HG03342 (cell line): Measurements from ENCODE around the gene TTC1.
"Not testable (repeated sequence)": the region's sequence is repeated elsewhere in the genome, so short reads cannot be mapped to it uniquely, and the experiment has no call there.

Experiments used
- ATAC-seq: cut with Tn5 transposase; IDR thresholded peaks from one replicate; pipeline ENCODE4 v1.9.1; 2021; ENCODE audit warnings: mild to moderate bottlenecking, moderate library complexity; ENCODE audit not compliant: unreplicated experiment

Gene TTC1

GRCh38 chr5:159993194-159993593, 15.7 kb upstream of the TTC1 start:
- no peak for ATAC-seq

DNA sequence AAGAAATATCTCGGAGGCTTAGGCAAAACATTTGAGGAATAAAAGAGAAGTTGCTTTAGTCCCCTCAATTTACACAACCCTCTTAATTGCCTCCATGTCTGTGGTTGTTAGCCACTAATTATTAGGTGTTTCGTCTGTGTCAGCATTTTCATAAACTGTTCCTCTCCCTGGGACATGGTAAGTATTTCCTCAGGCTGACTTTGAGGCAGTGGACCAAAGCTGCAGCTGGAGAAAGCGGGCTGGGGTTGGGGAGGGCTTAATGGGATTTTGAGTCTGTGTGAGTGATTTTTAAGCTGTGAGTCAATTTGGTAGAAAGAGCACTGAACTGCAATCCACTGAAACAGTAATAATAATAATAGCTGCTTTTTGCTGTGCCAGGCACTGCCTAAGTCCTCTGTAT, 13.0 kb upstream of the TTC1 start:
- ATAC-seq: no peak

GRCh38 chr5:160001457-160001856, 7.5 kb upstream of the TTC1 start:
- ATAC-seq: no peak

- ATAC-seq: no peak
These were observed 1.4 kb upstream of the TTC1 start for GRCh38 chr5:160007514-160007913.

DNA sequence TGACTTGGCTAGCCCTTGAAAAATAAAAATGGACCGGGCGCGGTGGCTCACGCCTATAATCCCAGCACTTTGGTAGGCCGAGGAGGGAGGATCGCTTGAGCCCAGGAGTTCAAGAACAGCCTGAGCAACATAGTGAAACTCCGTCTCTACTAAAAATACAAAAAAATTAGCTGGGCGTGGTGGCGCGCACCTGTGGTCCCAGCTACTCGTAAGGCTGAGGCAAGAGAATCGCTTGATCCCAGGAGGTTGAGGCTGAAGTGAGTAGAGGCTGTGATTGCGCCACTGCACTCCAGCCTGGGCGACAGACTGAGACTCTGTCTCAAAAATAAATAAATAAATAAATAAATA, 436 bp upstream of the TTC1 start:
- ATAC-seq: not testable (repeated sequence)

GRCh38 chr5:160009591-160009989, 651 bp downstream of the TTC1 start:
- ATAC-seq: peak; percentile 15

GRCh38 chr5:160011471-160011870, 2.5 kb downstream of the TTC1 start:
- ATAC-seq: no peak

GRCh38 chr5:160014197-160014596, 5.3 kb downstream of the TTC1 start:
- not testable (repeated sequence) for ATAC-seq

DNA sequence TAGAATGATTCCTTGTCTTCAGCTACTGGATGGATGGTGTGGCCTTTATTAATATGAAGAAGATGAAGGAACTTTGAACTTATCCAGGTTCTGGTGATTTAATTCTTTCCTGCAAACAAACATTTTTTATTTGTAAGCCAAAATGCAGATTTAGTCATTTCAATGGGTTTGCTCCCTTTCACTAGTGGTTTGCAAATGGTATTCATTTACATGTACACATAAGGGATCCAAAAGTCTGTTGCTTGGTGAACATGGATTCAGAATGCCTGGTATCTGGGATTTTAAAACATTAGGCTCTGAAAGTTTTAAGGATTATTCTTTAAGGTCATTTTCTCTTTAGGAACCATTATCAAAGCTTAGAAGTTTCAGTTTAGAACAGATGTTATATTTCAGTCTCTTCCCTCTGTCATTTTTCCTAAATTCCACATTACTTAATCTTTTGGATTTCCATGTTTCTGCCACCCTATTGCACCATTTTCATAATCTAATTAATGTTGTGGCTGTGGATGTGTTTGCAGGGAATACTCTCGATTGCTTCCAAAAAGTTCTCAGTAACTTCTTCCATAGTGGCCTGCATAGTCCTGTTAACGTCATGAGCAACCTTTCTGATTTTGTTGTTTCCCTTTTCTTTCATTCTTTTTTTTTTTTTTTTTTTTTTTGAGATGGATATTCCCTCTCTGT, 10.1 kb downstream of the TTC1 start:
- ATAC-seq: no peak

- ATAC-seq: no peak
These were observed 11.4 kb downstream of the TTC1 start for GRCh38 chr5:160020266-160020770.

DNA sequence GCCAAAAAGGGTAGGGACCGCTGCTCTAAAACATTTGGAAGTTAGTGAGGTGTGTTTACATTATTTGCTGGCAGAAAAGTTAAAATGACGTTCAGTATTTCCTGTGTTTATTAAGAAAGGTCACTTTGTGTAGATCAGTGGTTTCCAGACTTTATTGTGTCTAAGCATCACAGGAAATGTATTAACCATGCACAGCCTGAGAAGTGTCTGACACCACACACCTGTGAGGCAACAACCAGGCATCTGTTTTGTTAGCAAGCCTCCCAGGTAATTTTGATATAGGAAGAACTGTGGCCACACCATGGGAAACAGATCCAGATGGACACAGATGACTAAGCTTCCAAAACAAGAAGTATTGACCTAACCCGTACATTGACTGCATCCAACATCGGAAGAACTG, 12.0 kb downstream of the TTC1 start:
- no peak for ATAC-seq

DNA sequence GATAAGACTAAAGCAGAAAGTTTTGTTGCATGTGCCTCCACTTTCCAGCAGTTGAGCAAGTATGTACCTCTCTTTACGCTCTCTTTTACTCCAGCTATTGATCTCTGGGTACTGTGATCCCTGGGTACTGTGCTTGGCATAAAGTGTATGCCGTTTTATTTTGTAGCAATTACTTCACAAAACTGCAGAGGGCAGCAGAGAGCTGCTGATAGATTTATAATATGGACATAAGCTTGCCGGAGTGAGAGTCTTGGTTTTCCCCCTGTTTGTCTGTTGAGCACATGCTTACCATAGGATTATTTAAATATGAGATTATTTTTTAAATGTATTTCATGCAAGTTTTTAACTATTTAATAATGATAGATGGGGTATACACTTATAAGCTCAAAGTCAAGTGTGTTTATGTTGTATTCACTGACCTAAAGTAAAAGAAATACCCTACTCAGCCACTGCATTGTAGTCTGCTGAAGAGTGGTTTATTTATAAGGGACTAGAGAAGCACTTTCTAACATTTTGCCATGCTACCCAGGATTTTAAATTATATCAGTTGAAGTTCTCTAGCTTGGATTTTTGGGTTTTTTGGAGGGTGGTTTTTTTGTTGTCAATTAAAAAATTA, 13.0 kb downstream of the TTC1 start:
- peak; percentile 93 for ATAC-seq

- ATAC-seq: no peak
These were observed 14.3 kb downstream of the TTC1 start for GRCh38 chr5:160023007-160023907.

- ATAC-seq: no peak
These were observed 15.1 kb downstream of the TTC1 start for GRCh38 chr5:160023908-160024630.

- no peak for ATAC-seq
These were observed 20.1 kb downstream of the TTC1 start for GRCh38 chr5:160029004-160029403.

DNA sequence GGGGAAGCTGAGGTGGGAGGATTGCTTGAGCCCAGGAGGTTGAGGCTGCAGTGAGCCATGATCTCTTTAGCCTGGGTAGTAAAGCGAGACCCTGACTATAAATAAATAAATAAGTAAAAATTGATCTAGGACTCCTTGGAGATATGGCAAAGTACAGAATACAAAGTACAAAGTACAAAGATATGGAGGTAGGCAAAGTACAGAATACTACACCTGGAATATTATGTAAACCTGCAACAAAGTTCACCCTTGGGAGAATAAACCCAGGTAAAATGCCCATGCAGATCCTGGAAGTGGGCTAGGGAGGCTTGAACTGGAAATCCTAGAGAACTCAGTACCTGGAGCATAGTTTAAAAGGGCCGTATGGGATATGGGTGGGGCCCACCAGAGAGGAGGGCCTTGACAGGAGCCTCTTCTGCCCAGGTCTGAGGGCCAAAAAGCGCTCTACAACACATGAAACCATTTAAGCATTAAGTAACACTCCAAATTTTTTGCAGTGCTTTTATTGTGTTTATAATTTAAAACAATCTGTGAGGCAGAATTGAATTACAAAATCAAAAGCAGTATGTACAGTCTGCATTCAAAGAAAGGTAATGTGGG, 20.7 kb downstream of the TTC1 start:
- ATAC-seq: no peak

DNA sequence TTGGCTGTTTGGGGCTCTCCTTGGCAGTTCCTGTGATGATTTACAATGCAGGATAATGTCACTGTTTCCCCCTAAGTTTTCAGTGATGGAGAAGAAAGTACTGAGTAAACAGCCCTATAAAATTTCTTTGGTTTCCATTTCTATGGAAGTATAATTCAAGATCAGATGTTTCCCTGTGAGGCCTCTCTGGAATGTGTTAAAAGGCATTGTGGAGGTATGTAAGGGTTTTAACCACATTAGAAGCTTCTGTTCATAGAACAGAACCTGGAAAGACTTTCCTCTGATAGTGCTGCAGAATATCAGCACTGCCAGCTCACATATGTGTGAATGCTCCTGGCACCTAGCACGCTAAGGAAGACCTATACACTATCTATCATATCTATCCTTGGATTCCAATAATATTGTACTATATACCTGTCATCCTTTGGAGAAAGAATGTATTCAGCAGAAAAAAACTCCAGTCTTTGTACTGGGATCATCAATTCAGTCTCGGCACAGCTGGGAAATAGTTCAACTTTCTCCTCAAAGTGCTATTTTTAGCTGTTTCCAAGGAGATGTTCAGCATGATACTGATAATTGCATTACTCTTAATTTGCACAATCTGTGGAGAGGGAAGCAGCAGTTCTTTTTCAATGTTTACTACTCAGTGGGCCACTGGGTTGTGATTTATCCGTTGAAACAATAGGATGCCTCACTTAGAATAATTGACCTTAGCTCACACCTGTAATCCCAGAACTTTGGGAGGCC, 21.9 kb downstream of the TTC1 start:
- no peak for ATAC-seq

DNA sequence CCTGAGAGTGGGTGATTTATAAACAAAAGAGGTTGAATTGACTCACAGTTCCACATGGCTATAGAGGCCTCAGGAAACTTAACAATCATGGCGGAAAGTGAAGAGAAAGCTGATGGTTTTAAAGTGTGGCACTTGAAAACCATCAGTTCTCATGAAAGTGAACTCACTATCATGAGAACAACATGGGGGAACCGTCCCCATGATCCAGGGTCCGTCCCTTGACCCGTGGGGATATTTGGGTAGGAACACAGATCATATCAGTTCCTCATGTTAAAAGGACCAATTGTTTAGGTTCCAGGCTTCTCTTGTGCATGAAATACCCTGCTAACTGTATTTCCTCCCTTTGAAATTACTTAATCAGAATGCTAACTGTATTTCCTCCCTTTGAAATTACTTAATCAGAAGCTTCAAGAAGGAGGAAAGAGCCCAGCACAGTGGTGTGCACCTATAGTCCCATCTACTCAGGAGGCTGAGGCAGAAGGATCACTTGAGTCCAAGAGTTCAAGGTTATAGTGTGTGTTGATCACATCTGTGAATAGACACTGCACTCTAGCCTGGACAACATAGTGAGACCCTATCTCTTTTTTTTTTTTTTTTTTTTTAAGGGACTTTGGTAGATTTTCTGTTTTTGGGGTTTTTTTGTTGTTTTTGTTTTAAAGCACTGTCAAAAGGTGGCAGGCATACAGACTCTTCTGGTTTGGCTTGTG, 24.8 kb downstream of the TTC1 start:
- no peak for ATAC-seq

GRCh38 chr5:160036243-160036642, 27.3 kb downstream of the TTC1 start:
- ATAC-seq: no peak
